ENCODE results near the gene ANAPC7. TPM values are rescaled to one million over a fixed set of nuclear protein-coding genes. Genes with fewer than 3 reads are reported as not detected.
A peak's percentile ranks its signal among the peaks of the same experiment; 100 is the strongest.
"Not testable (repeated sequence)": the region's sequence is repeated elsewhere in the genome, so short reads cannot be mapped to it uniquely, and the experiment has no call there.

ANAPC7 gene
- total and polyA plus RNA-seq, 5 donors = 30.7 to 34.5 (median 31.9) TPM

GRCh38 chr12:110361216-110361615 lies 42.3 kb downstream of the ANAPC7 start:
- no peaks in the 10 kb centered on the region for H3K27me3 ChIP-seq (ENCODE audit: control insufficient read depth, insufficient read depth)
- H3K4me1 ChIP-seq (ENCODE audit: control insufficient read depth, insufficient read depth, low read length) = no peaks in the 10 kb centered on the region
- no peak overlapping the region for H3K4me3 ChIP-seq (ENCODE audit: low read length)
- intact Hi-C loops (cut with DNase I) = no loop called here
- WGBS = 96% methylated on average over 1 of the region's 1 CpG
- ATAC-seq (no peak), DNase-seq (no peak)
- H3K27ac ChIP-seq (ENCODE audit: low read length) = no peak overlapping the region
- no peaks in the 10 kb centered on the region for H3K9me3 ChIP-seq (ENCODE audit: control insufficient read depth, low read length)

GRCh38 chr12:110358384-110359097 lies 45.0 kb downstream of the ANAPC7 start:
- intact Hi-C loops (cut with DNase I) = not testable (repeated sequence)

DNA sequence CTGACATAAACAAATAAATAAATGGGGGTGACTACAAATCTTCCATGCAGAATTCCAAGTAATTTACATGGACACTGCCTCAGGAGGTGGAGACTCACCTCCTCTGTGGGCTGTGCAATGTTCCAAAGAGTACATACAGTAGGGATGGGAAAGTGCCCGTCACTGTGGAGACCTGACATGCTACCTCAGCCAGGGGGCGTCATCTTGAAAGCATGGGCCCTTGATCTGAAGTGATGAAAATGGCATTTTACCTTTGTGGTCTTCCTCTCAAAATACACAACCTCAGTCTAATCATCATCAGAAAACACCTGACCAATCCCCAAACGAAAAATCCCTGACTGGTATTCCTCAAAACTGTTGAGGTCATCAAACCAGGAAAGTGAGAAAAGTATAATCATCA lies 48.4 kb downstream of the ANAPC7 start:
- intact Hi-C loops (cut with DNase I) = no loop called here
- no peaks in the 10 kb centered on the region for H3K9me3 ChIP-seq (ENCODE audit: control insufficient read depth, low read length)
- no peaks in the 10 kb centered on the region for H3K27me3 ChIP-seq (ENCODE audit: control insufficient read depth, insufficient read depth)
- no peak for DNase-seq
- H3K4me1 ChIP-seq (ENCODE audit: control insufficient read depth, insufficient read depth, low read length) = no peaks in the 10 kb centered on the region
- peak; percentile 23 to 45 for ATAC-seq
- H3K4me3 ChIP-seq (ENCODE audit: low read length) = no peak overlapping the region
- H3K27ac ChIP-seq (ENCODE audit: low read length) = no peak overlapping the region
- 35% methylated on average over 3 of the region's 3 CpGs for WGBS

More at GRCh38 chr12:110358384-110359097, 45.0 kb downstream of the ANAPC7 start:
- not testable (repeated sequence) for H3K27ac ChIP-seq (ENCODE audit: low read length); ATAC-seq; H3K9me3 ChIP-seq (ENCODE audit: control insufficient read depth, low read length); H3K4me1 ChIP-seq (ENCODE audit: control insufficient read depth, insufficient read depth, low read length); H3K4me3 ChIP-seq (ENCODE audit: low read length); DNase-seq; H3K27me3 ChIP-seq (ENCODE audit: control insufficient read depth, insufficient read depth)
- 88% methylated on average over 8 of the region's 8 CpGs for WGBS

GRCh38 chr12:110354172-110354780 lies 49.2 kb downstream of the ANAPC7 start:
- intact Hi-C loops (cut with DNase I) = no loop called here
- H3K27ac ChIP-seq (ENCODE audit: low read length) = no peak overlapping the region
- WGBS = 38% methylated on average over 7 of the region's 7 CpGs
- H3K4me3 ChIP-seq (ENCODE audit: low read length) = no peak overlapping the region
- H3K4me1 ChIP-seq (ENCODE audit: control insufficient read depth, insufficient read depth, low read length) = no peaks in the 10 kb centered on the region
- no peaks in the 10 kb centered on the region for H3K9me3 ChIP-seq (ENCODE audit: control insufficient read depth, low read length)
- ATAC-seq (peak; percentile 9 to 12), DNase-seq (no peak)
- no peaks in the 10 kb centered on the region for H3K27me3 ChIP-seq (ENCODE audit: control insufficient read depth, insufficient read depth)

- ATAC-seq = peak; percentile 3 to 4
- H3K27ac ChIP-seq (ENCODE audit: low read length) = no peak overlapping the region
These were observed 50.1 kb downstream of the ANAPC7 start for GRCh38 chr12:110353211-110353965.

GRCh38 chr12:110352401-110352800 lies 51.1 kb downstream of the ANAPC7 start:
- no peak for ATAC-seq
- H3K4me3 ChIP-seq (ENCODE audit: low read length) = no peak overlapping the region
- WGBS = 70% methylated on average over 3 of the region's 3 CpGs
- H3K27me3 ChIP-seq (ENCODE audit: control insufficient read depth, insufficient read depth) = no peaks in the 10 kb centered on the region
- no peaks in the 10 kb centered on the region for H3K4me1 ChIP-seq (ENCODE audit: control insufficient read depth, insufficient read depth, low read length)
- no peaks in the 10 kb centered on the region for H3K9me3 ChIP-seq (ENCODE audit: control insufficient read depth, low read length)
- intact Hi-C loops (cut with DNase I) = no loop called here
- H3K27ac ChIP-seq (ENCODE audit: low read length) = no peak overlapping the region
- no peak for DNase-seq

More at GRCh38 chr12:110353211-110353965, 50.1 kb downstream of the ANAPC7 start:
- no peak for DNase-seq
- no peaks in the 10 kb centered on the region for H3K9me3 ChIP-seq (ENCODE audit: control insufficient read depth, low read length)
- no peak overlapping the region for H3K4me3 ChIP-seq (ENCODE audit: low read length)
- 70% methylated on average over 13 of the region's 13 CpGs for WGBS
- H3K27me3 ChIP-seq (ENCODE audit: control insufficient read depth, insufficient read depth) = no peaks in the 10 kb centered on the region
- intact Hi-C loops (cut with DNase I) = no loop called here
- no peaks in the 10 kb centered on the region for H3K4me1 ChIP-seq (ENCODE audit: control insufficient read depth, insufficient read depth, low read length)

DNA sequence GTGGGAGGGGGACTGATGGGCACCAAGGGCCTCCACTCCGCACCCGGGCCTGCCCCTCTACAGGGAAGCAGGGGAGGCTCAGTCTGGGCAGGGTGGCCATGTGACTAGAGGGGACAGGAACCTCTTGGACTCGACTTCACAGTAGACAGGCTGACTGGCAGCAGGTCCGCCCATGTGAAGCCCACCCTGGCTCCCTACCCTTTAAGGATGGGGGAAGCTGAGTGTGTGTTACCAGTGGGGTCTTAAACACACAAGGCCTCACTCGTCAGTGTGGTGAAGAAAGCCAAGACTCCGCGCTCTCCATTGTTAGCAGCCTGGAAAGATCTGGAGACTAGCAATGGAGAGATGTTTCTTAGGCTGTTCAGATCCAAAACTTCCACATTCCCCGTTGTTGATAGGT lies 52.4 kb downstream of the ANAPC7 start:
- intact Hi-C loops (cut with DNase I) = no loop called here
- no peak overlapping the region for H3K27ac ChIP-seq (ENCODE audit: low read length)
- H3K4me3 ChIP-seq (ENCODE audit: low read length) = no peak overlapping the region
- no peaks in the 10 kb centered on the region for H3K27me3 ChIP-seq (ENCODE audit: control insufficient read depth, insufficient read depth)
- ATAC-seq = no peak
- no peaks in the 10 kb centered on the region for H3K9me3 ChIP-seq (ENCODE audit: control insufficient read depth, low read length)
- WGBS = 85% methylated on average over 8 of the region's 8 CpGs
- no peak for DNase-seq
- no peaks in the 10 kb centered on the region for H3K4me1 ChIP-seq (ENCODE audit: control insufficient read depth, insufficient read depth, low read length)

- 39% methylated on average over 12 of the region's 12 CpGs for WGBS
- Histone ChIP-seq H3K27me3 (ENCODE audit: control insufficient read depth, insufficient read depth) (no peaks in the 10 kb centered on the region), H3K27ac (ENCODE audit: low read length) (no peak overlapping the region), H3K9me3 (ENCODE audit: control insufficient read depth, low read length) (no peaks in the 10 kb centered on the region), H3K4me3 (ENCODE audit: low read length) (no peak overlapping the region), H3K4me1 (ENCODE audit: control insufficient read depth, insufficient read depth, low read length) (no peaks in the 10 kb centered on the region)
- ATAC-seq = peak in 1 of 2 donors; percentile 2
- intact Hi-C loops (cut with DNase I) = no loop called here
- no peak for DNase-seq
These were observed 53.9 kb downstream of the ANAPC7 start for GRCh38 chr12:110349514-110350151.

DNA sequence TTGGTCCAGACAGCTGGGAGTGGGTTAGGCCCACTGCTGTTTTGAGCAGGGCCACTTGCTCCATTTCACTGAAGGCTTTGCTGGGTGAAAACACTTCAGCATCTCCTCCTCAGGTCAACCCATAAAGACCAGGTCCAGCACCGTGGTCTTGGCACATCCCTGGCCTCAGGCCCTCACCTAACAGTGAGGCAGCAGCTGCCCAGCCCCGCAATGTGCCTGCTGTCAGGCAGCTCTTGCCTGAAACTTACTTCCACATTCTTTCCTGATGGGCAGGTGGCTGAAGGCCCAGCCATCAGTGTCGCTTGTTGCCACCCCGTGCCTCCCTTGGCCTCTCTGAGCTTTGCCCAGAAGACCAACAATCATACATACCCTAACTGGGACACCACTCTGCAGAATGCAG lies 54.4 kb downstream of the ANAPC7 start:
- no peaks in the 10 kb centered on the region for H3K4me1 ChIP-seq (ENCODE audit: control insufficient read depth, insufficient read depth, low read length)
- intact Hi-C loops (cut with DNase I) = no loop called here
- ATAC-seq (no peak), DNase-seq (no peak)
- WGBS = 58% methylated on average over 4 of the region's 4 CpGs
- H3K9me3 ChIP-seq (ENCODE audit: control insufficient read depth, low read length) = no peaks in the 10 kb centered on the region
- H3K4me3 ChIP-seq (ENCODE audit: low read length) = no peak overlapping the region
- H3K27ac ChIP-seq (ENCODE audit: low read length) = no peak overlapping the region
- no peaks in the 10 kb centered on the region for H3K27me3 ChIP-seq (ENCODE audit: control insufficient read depth, insufficient read depth)

GRCh38 chr12:110348431-110349059 lies 55.0 kb downstream of the ANAPC7 start:
- H3K4me1 ChIP-seq (ENCODE audit: control insufficient read depth, insufficient read depth, low read length) = no peaks in the 10 kb centered on the region
- WGBS = 87% methylated on average over 7 of the region's 7 CpGs
- H3K9me3 ChIP-seq (ENCODE audit: control insufficient read depth, low read length) = no peaks in the 10 kb centered on the region
- DNase-seq = no peak
- intact Hi-C loops (cut with DNase I) = no loop called here
- ATAC-seq = no peak
- no peaks in the 10 kb centered on the region for H3K27me3 ChIP-seq (ENCODE audit: control insufficient read depth, insufficient read depth)
- H3K27ac ChIP-seq (ENCODE audit: low read length) = no peak overlapping the region
- H3K4me3 ChIP-seq (ENCODE audit: low read length) = no peak overlapping the region

Measured in right cardiac atrium (tissue), 5 donors.